ENCODE results near the gene FRK.

Gene FRK

GRCh38 chr6:115935361-115935760 lies 125.3 kb downstream of the FRK start:
- Histone ChIP-seq H3F3A (ENCODE audit: low read depth) (no peaks in the 10 kb centered on the region), H3K4me2 (ENCODE audit: low read depth, low read length, poor library complexity, severe bottlenecking) (no peak overlapping the region), H3K27me3 (ENCODE audit: insufficient read depth, low read length, poor library complexity, severe bottlenecking) (no peaks in the 10 kb centered on the region), H3K9me3 (ENCODE audit: insufficient read depth, low read depth, low read length) (no peaks in the 10 kb centered on the region), H3K36me3 (ENCODE audit: insufficient read depth, low read length) (no peaks in the 10 kb centered on the region), H2AFZ (ENCODE audit: low read length) (no peak overlapping the region), H4K20me1 (ENCODE audit: insufficient read depth, low read length, poor library complexity, severe bottlenecking) (no peaks in the 10 kb centered on the region), H3K4me1 (ENCODE audit: insufficient read depth, low read length, poor library complexity, severe bottlenecking) (no peaks in the 10 kb centered on the region), H3K4me3 (ENCODE audit: low read length, poor library complexity, severe bottlenecking) (no peak overlapping the region), H3K9me2 (replicated peaks; ENCODE audit: low read depth, low read length) (no peaks in the 10 kb centered on the region), H3K9ac (ENCODE audit: low read depth, low read length, poor library complexity, severe bottlenecking) (no peak overlapping the region), H3K79me2 (ENCODE audit: insufficient read depth, low read length) (no peaks in the 10 kb centered on the region)
- TF ChIP-seq EZH2phosphoT487 (IDR thresholded peaks at IDR 0.05; ENCODE audit: borderline replicate concordance) (no peak), CTCF (conservative IDR thresholded peaks at IDR 0.05; ENCODE audit: low read length) (no peak)

- Histone ChIP-seq H2AFZ (ENCODE audit: low read length) (no peak overlapping the region), H3K4me1 (ENCODE audit: insufficient read depth, low read length, poor library complexity, severe bottlenecking) (no peaks in the 10 kb centered on the region), H3K9ac (ENCODE audit: low read depth, low read length, poor library complexity, severe bottlenecking) (no peak overlapping the region), H3K79me2 (ENCODE audit: insufficient read depth, low read length) (no peaks in the 10 kb centered on the region), H3K9me3 (ENCODE audit: insufficient read depth, low read depth, low read length) (no peaks in the 10 kb centered on the region), H3K9me2 (replicated peaks; ENCODE audit: low read depth, low read length) (no peaks in the 10 kb centered on the region), H3K27me3 (ENCODE audit: insufficient read depth, low read length, poor library complexity, severe bottlenecking) (no peaks in the 10 kb centered on the region), H3K36me3 (ENCODE audit: insufficient read depth, low read length) (no peaks in the 10 kb centered on the region), H3K4me3 (ENCODE audit: low read length, poor library complexity, severe bottlenecking) (no peak overlapping the region), H4K20me1 (ENCODE audit: insufficient read depth, low read length, poor library complexity, severe bottlenecking) (no peaks in the 10 kb centered on the region), H3K4me2 (ENCODE audit: low read depth, low read length, poor library complexity, severe bottlenecking) (no peak overlapping the region), H3F3A (ENCODE audit: low read depth) (no peaks in the 10 kb centered on the region)
- TF ChIP-seq EZH2phosphoT487 (IDR thresholded peaks at IDR 0.05; ENCODE audit: borderline replicate concordance) (no peak), CTCF (conservative IDR thresholded peaks at IDR 0.05; ENCODE audit: low read length) (no peak)
Measured at GRCh38 chr6:115934829-115935228, 125.9 kb downstream of the FRK start.

DNA sequence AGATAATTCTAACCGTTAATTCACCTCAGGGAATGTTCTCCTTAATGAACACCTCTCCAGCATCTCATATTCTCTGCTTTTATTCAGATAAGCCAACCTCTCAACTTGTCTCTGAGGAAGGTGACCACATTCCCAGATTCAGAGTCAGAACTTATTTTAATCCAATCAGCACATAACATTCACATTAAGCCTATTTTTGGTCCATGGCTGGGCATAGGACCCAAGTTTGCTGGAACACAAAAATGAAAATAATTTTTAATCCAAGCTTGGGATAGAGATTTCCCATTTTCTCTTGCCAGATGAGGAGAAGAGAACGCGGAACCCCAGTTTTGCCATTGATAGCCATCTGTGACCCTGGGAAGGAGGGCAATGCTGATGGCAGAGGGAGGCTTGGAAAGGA lies 126.5 kb downstream of the FRK start:
- Histone ChIP-seq H3F3A (ENCODE audit: low read depth) (no peaks in the 10 kb centered on the region), H4K20me1 (ENCODE audit: insufficient read depth, low read length, poor library complexity, severe bottlenecking) (no peaks in the 10 kb centered on the region), H3K9me3 (ENCODE audit: insufficient read depth, low read depth, low read length) (0 out of 2 replicates have a peak, but pooled peaks cover 2% of the 10 kb centered on the region), H3K27me3 (ENCODE audit: insufficient read depth, low read length, poor library complexity, severe bottlenecking) (no peaks in the 10 kb centered on the region), H3K36me3 (ENCODE audit: insufficient read depth, low read length) (no peaks in the 10 kb centered on the region), H3K4me3 (ENCODE audit: low read length, poor library complexity, severe bottlenecking) (no peak overlapping the region), H3K4me1 (ENCODE audit: insufficient read depth, low read length, poor library complexity, severe bottlenecking) (no peaks in the 10 kb centered on the region), H3K4me2 (ENCODE audit: low read depth, low read length, poor library complexity, severe bottlenecking) (no peak overlapping the region), H3K9ac (ENCODE audit: low read depth, low read length, poor library complexity, severe bottlenecking) (no peak overlapping the region), H2AFZ (ENCODE audit: low read length) (no peak overlapping the region), H3K9me2 (replicated peaks; ENCODE audit: low read depth, low read length) (no peaks in the 10 kb centered on the region), H3K79me2 (ENCODE audit: insufficient read depth, low read length) (no peaks in the 10 kb centered on the region)
- TF ChIP-seq EZH2phosphoT487 (IDR thresholded peaks at IDR 0.05; ENCODE audit: borderline replicate concordance): no peak
- no peak for TF ChIP-seq CTCF (conservative IDR thresholded peaks at IDR 0.05; ENCODE audit: low read length)

Measured in Loucy (cell line).